ENCODE results near the gene CDSN.
"Not testable (repeated sequence)": the region's sequence is repeated elsewhere in the genome, so short reads cannot be mapped to it uniquely, and the experiment has no call there.

Gene CDSN

GRCh38 chr6:31076611-31077010 lies 43.6 kb downstream of the CDSN start:
- H3K27ac ChIP-seq = peak overlapping the region; percentile 64
- TF ChIP-seq ZFX (IDR thresholded peaks at IDR 0.05) (no peak), CTCF (conservative IDR thresholded peaks at IDR 0.05) (no peak)

DNA sequence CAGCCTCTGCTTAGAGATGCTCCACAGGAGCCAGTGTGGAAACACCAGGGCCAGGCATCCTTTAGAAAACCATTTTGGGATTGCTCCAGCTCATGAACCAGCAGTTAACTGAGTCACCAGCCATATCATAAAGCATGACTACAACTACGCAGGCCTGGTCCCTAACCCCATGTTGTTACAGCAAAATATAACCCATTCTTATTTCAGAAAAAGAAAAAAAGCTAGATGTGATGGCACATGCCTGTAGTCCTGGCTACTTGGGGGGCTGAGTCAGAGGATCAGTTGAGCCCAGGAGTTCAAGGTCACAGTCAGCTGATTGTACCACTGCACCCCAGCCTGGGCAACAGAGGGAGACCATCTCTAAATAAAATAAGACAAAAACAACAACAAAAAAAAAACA lies 44.7 kb downstream of the CDSN start:
- H3K27ac ChIP-seq = peak overlapping the region; percentile 64; the same call in 1 of the 2 replicates
- TF ChIP-seq CTCF (conservative IDR thresholded peaks at IDR 0.05) (no peak), ZFX (IDR thresholded peaks at IDR 0.05) (no peak)

- TF ChIP-seq CTCF (conservative IDR thresholded peaks at IDR 0.05) = no peak
- no peak for TF ChIP-seq ZFX (IDR thresholded peaks at IDR 0.05)
- H3K27ac ChIP-seq = no peak overlapping the region
Measured at GRCh38 chr6:31074401-31074800, 45.8 kb downstream of the CDSN start.

DNA sequence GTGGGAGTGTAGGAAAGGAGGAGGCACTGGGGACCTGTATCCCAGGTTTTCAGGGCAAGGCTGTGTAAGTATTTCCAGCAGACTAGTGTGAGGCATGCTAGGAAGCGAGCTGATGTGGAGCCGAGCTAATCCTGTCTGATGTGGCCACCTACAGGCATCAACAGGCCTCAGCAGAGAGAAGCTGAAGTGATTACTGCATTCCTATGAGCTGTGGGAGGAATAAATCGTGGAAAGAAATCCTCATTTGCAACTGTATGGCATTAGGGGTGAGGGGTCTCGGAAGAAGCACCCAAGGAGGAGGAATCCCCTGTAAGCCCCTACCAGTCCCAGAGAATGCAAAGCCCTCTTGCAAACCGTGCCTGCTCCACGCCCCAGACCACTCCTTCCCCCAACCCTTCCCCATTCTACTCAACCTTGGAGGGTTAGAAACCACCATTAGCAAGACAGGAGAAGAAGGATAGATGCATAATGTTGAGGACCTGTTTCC lies 49.5 kb downstream of the CDSN start:
- TF ChIP-seq CTCF (conservative IDR thresholded peaks at IDR 0.05) (peak; percentile 40), ZFX (IDR thresholded peaks at IDR 0.05) (no peak)
- H3K27ac ChIP-seq = no peak overlapping the region

- TF ChIP-seq ZFX (IDR thresholded peaks at IDR 0.05) (no peak), CTCF (conservative IDR thresholded peaks at IDR 0.05) (peak; percentile 93)
- H3K27ac ChIP-seq = no peak overlapping the region
Measured at GRCh38 chr6:31068669-31069340, 51.4 kb downstream of the CDSN start.

DNA sequence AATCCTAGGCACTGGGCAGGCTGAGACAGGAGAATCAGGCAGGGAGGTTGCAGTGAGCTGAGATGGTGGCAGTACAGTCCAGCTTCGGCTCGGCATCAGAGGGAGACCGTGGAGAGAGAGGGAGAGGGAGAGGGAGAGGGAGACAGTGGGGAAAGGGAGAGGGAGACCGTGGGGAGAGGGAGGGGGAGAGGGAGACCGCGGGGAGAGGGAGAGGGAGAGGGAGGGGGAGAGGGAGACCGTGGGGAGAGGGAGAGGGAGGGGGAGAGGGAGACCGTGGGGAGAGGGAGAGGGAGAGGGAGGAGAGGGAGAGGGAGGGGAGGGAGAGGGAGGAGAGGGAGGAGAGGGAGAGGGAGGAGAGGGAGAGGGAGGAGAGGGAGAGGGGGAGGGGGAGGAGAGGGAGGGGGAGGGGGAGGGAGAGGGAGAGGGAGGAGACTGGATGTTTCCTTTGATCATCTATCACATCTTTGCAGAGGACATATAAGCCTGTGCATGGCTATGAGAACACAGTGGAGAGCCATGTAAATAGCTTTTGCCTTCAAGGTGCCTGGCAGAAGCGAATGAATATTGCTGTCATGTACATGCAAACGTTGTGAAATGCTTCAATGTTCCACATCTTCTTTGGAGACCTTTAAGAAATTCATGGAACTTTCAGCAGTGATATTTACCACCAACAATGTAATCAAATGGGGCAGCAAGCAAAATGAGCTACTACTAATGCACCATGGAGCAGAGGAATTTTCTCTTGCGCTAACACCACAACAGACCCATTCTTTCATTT lies 52.2 kb downstream of the CDSN start:
- H3K27ac ChIP-seq = not testable (repeated sequence)

DNA sequence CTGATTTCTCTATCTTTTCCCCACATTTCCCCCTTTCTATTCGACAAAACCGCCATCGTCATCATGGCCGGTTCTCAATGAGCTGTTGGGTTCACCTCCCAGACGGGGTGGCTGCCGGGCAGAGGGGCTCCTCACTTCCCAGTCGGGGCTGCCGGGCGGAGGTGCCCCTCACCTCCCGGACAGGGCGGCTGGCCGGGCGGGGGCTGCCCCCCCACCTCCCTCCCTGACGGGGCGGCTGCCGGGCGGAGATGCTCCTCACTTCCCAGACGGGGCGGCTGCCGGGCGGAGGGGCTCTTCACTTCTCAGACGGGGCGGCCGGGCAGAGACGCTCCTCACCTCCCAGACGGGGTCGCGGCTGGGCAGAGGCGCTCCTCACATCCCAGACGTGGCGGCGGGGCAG lies 53.2 kb downstream of the CDSN start:
- not testable (repeated sequence) for H3K27ac ChIP-seq

DNA sequence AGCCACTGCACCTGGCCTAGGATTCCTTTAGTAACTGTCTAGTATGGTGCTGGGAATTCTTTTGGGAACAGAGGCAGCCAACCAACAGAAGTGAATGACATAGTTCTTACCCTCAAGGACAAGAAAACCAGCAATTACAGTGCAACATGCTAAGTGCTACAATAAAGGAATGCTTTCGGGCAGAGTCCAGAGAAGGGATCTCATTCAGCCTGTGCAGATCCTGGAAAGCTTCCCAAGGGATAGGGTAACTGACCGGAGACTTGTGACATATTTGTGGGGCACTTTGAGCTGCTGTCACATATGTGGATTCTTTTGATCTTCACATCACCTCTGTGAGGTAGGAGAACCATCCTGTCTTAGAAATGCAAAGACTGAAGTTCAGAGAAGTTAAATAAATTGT lies 54.7 kb downstream of the CDSN start:
- TF ChIP-seq CTCF (conservative IDR thresholded peaks at IDR 0.05) (no peak), ZFX (IDR thresholded peaks at IDR 0.05) (no peak)

More for the DNA sequence above, 54.7 kb downstream of the CDSN start:
- H3K27ac ChIP-seq = no peak overlapping the region
